NT2/D1 (cell line): ENCODE data around the gene GNPNAT1.

ENCODE experiments used
- SUZ12 ChIP-seq: IDR thresholded peaks from 2 replicates; pipeline ENCODE4 v1.6.1; 2011; ENCODE audit not compliant: insufficient read length, insufficient read depth; ENCODE audit errors: extremely low read depth
- YY1 ChIP-seq: IDR thresholded peaks from 2 replicates; pipeline ENCODE4 v1.6.1; 2011; ENCODE audit not compliant: insufficient read length, insufficient read depth
- ZNF274 ChIP-seq: IDR thresholded peaks from 2 replicates; pipeline ENCODE4 v1.6.1; 2011; ENCODE audit warnings: mild to moderate bottlenecking, low read depth, low read length

GRCh38 chr14:52786887-52787286, 4.5 kb downstream of the GNPNAT1 start:
- TF ChIP-seq ZNF274: no peak
- TF ChIP-seq YY1: no peak
- no peak for TF ChIP-seq SUZ12
